G401.6 (cell line): Measurements from ENCODE around the gene PPP2R1B.
A peak's percentile ranks its signal among the peaks of the same experiment; 100 is the strongest.

ENCODE experiments used
- FAIRE-seq: peaks from 2 replicates; lab custom pipeline; 2012; peaks lifted over from hg19 to GRCh38; lab: Jason Lieb, UNC

Gene PPP2R1B

GRCh38 chr11:111748035-111748804, 18.0 kb downstream of the PPP2R1B start:
- FAIRE-seq, result no peak

DNA sequence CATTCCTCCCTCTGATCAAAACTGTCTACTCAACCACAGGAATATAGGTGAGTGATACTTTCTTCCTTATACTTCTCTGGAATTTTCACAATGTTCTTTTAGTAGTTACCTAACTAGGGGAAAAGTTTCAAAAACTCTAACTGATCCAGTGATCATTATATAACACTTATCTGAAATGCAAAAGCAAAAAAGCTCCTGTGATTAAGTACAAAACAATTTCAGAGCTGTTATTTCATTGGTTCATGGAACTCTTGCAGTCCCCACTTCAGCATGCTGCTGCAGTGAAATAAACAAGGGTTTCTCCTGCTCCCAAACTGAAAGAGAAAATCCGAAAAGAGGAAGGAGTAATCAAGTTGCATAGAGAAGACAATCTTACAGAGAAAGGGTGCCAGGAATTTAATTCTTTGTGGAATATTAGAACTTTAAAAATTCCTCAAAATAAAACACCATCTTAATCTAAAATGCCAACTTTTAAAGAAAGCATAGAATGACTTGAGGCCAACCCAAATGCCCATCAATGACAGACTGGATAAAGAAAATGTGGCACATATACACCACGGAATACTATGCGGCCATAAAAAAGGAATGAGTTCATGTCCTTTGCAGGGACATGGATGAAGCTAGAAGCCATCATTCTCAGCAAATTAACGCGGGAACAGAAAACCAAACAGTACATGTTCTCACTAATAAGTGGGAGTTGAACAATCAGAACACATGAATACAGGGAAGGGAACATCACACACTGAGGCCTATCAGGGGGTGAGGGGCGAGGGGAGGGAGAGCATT, 20.3 kb downstream of the PPP2R1B start:
- FAIRE-seq, result peak; percentile 21

DNA sequence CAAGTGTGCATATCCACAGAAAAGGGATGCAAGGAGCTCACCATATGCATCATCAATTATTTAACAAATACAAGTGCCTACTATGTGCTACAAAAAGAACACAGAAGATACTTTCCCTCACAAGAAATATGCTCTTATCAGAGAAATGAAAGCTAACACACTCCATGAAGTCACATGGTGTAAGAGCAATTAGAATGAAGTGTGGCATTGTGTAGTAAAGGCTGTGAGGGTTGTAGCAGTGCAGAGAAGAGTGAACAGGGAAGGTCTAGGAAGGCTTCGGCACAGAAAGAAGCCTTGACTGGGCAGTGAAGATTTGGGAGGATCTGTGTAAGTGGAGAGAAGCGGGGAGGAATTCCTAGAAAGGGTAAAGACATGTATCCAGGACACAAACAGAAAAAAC, 22.5 kb downstream of the PPP2R1B start:
- no peak for FAIRE-seq

DNA sequence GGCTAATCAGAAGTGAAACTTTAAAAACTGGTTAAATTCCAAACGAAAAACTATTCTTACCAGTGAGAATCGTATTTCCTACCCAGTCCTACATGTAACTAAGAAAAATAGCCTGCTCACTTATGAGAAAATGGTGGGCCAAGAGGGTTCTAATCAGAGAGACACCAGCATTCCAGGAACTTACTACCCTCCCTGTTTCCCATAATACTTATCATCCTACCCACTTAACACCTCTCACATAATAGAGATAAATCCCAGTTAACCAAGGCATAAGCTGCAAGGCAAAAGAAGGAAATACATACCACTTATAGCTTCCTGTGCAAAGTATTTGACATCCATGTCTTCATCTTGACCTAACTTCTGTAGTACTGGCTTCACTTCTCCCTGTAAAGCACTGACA, 24.4 kb downstream of the PPP2R1B start:
- no peak for FAIRE-seq

DNA sequence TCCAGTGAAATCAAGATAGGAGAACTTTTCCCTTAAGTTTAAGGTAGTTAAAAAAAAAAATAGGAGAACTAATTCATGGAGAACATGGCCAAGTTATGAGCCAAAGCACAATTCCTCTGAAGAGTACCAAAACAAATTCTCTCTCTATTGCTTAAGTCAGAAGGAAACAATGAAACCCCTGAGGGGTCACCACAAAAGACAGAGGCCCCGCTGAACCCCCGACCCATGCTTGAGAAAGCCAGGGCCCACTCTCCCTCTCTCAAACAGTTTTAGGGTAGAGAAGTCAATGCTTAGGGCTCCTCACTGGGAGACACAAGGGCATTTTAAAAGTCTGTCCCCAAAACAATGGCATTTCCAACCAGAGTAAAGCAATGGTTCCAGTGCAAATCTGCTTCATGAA, 26.9 kb downstream of the PPP2R1B start:
- no peak for FAIRE-seq

GRCh38 chr11:111737444-111738210, 28.6 kb downstream of the PPP2R1B start:
- FAIRE-seq, result no peak

GRCh38 chr11:111736621-111737443, 29.4 kb downstream of the PPP2R1B start:
- FAIRE-seq, result no peak

GRCh38 chr11:111736181-111736590, 30.0 kb downstream of the PPP2R1B start:
- no peak for FAIRE-seq

- FAIRE-seq, result peak; percentile 98
These were observed 30.7 kb downstream of the PPP2R1B start for GRCh38 chr11:111735262-111736116.

- no peak for FAIRE-seq
These were observed 31.3 kb downstream of the PPP2R1B start for GRCh38 chr11:111734954-111735261.

GRCh38 chr11:111734101-111734953, 31.9 kb downstream of the PPP2R1B start:
- FAIRE-seq, result no peak

- no peak for FAIRE-seq
These were observed 32.5 kb downstream of the PPP2R1B start for GRCh38 chr11:111733611-111734088.

- peak; percentile 79 for FAIRE-seq
These were observed 33.2 kb downstream of the PPP2R1B start for GRCh38 chr11:111733016-111733415.

DNA sequence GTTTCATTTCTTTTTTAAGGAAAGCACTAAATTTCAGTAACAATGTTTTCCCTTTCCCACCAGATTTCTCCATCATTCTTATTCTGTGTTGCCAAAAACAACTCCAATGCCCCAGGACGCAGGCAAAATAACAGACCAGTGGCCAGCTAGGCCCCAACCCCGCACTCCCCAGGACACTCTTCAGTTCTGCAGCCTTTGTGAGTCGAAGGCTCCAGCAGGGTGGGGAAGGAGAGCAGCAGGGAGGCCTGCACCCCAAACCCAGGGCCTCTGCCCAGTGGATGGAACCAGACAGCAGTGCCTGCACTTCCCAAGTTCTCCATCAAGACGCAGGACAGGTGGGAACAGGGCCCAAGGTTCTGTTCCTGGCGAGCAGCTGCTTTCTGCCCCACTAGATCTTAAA, 34.4 kb downstream of the PPP2R1B start:
- no peak for FAIRE-seq

GRCh38 chr11:111730871-111731591, 35.2 kb downstream of the PPP2R1B start:
- FAIRE-seq, result peak; percentile 13

- FAIRE-seq, result peak; percentile 72
These were observed 36.3 kb downstream of the PPP2R1B start for GRCh38 chr11:111729831-111730311.

DNA sequence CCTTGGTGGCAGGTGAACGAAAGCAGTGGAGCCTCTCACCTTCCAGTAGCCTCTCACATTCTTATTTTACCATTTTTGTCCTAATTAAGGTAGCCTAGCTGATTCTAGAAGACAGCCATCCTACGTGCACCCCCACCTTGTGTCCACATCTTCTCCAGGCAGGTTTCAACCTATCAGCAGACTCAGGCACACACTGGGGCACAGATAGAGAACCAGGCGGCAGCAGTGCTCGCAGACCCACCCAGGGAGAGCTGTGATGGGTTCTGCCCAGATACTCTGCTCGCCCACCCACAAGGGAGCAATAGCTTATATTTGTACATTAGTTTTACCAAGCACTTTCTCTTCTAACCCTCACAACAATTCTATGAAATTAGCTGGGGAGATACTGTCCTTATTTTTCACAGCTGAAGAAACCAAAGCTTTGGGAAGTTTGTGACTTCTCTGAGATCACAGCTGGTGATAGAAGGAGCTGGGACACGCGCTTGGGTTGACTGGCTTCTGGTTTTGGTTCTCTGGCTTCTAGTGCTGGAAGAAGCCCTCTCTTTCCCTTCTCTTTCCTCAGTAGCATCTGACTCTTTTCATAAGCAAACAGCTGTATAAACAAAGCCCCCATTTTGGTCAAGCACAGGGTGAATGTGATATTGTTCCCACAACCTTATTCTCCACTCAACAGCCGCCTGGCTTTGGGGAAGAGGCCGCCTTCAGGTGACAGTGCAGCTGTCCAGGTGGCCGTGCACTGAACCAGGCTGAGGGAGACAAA, 36.9 kb downstream of the PPP2R1B start:
- no peak for FAIRE-seq

GRCh38 chr11:111727431-111727830, 38.8 kb downstream of the PPP2R1B start:
- no peak for FAIRE-seq
